ENCODE results near the gene KRTAP10-1.

- TF ChIP-seq MAFG (tag; conservative IDR thresholded peaks at IDR 0.05) (no peak), EZH2 (IDR thresholded peaks at IDR 0.05; ENCODE audit: borderline replicate concordance, low read depth, low read length) (no peak), POLR2A (conservative IDR thresholded peaks at IDR 0.05) (no peak), MED1 (CRISPR knock-in tag; IDR thresholded peaks at IDR 0.05; ENCODE audit: borderline replicate concordance) (no peak), NR1H2 (CRISPR knock-in tag; IDR thresholded peaks at IDR 0.05) (no peak), SIN3B (IDR thresholded peaks at IDR 0.05; ENCODE audit: low read depth) (no peak)
Measured at GRCh38 chr21:44529503-44530125, 10.4 kb downstream of the KRTAP10-1 start.

Data from K562 (cell line).